Mesendoderm (in vitro differentiated cells): ENCODE data around the gene CLEC4D.
A peak's percentile ranks its signal among the peaks of the same experiment; 100 is the strongest.
"Not testable (repeated sequence)": the region's sequence is repeated elsewhere in the genome, so short reads cannot be mapped to it uniquely, and the experiment has no call there.

ENCODE experiments used
- DNase-seq: peaks from one replicate; pipeline ENCODE4 v3.0.0; 2013
- H2AK5ac ChIP-seq: 2 replicates; pipeline ENCODE4 v1.6.1; 2013; ENCODE audit warnings: low read length, inconsistent platforms
- H2BK120ac ChIP-seq: 2 replicates; pipeline ENCODE4 v1.6.1; 2013; ENCODE audit warnings: low read depth, mild to moderate bottlenecking, low read length, moderate library complexity, mixed read lengths
- H2BK15ac ChIP-seq: replicated peaks from 2 replicates; pipeline ENCODE4 v1.6.1; 2013; ENCODE audit warnings: low read depth, mild to moderate bottlenecking, moderate library complexity
- H2BK5ac ChIP-seq: 2 replicates; pipeline ENCODE4 v1.6.1; 2013; ENCODE audit warnings: low read length, inconsistent platforms
- H3K18ac ChIP-seq: 2 replicates; pipeline ENCODE4 v1.6.1; 2013; ENCODE audit warnings: mild to moderate bottlenecking, low read length, mixed read lengths
- H3K23ac ChIP-seq: one replicate; pipeline ENCODE4 v1.6.1; 2013; ENCODE audit warnings: low read length
- H3K27ac ChIP-seq: 2 replicates; pipeline ENCODE4 v1.5.1; 2013; ENCODE audit warnings: low read depth, mild to moderate bottlenecking, inconsistent platforms, low read length, moderate library complexity
- H3K27me3 ChIP-seq: 2 replicates; pipeline ENCODE4 v1.6.1; 2013; ENCODE audit warnings: low read length, control low read depth, mild to moderate bottlenecking, inconsistent platforms; ENCODE audit not compliant: insufficient read depth, poor library complexity
- H3K36me3 ChIP-seq: 2 replicates; pipeline ENCODE4 v1.6.1; 2013; ENCODE audit warnings: low read length, inconsistent platforms; ENCODE audit not compliant: control insufficient read depth, insufficient read depth
- H3K4ac ChIP-seq: one replicate; pipeline ENCODE4 v1.6.1; 2013; ENCODE audit warnings: low read depth, mild to moderate bottlenecking, low read length, moderate library complexity
- H3K4me1 ChIP-seq: 2 replicates; pipeline ENCODE4 v1.6.1; 2013; ENCODE audit warnings: low read depth, low read length, inconsistent platforms; ENCODE audit not compliant: control insufficient read depth
- H3K4me2 ChIP-seq: 2 replicates; pipeline ENCODE4 v1.6.1; 2013; ENCODE audit warnings: low read length
- H3K4me3 ChIP-seq: 2 replicates; pipeline ENCODE4 v1.5.1; 2013; ENCODE audit warnings: mild to moderate bottlenecking, low read length
- H3K56ac ChIP-seq: one replicate; pipeline ENCODE4 v1.6.1; 2013; ENCODE audit warnings: low read length
- H3K79me1 ChIP-seq: 2 replicates; pipeline ENCODE4 v1.6.1; 2013; ENCODE audit warnings: low read length, inconsistent platforms
- H3K79me2 ChIP-seq: 2 replicates; pipeline ENCODE4 v1.6.1; 2013; ENCODE audit warnings: mild to moderate bottlenecking, low read length; ENCODE audit not compliant: control insufficient read depth, insufficient read depth
- H3K9ac ChIP-seq: 2 replicates; pipeline ENCODE4 v1.6.1; 2013; ENCODE audit warnings: low read length, inconsistent platforms
- H4K5ac ChIP-seq: one replicate; pipeline ENCODE4 v1.6.1; 2013; ENCODE audit warnings: low read length
- H4K8ac ChIP-seq: one replicate; pipeline ENCODE4 v1.6.1; 2013; ENCODE audit warnings: low read depth, mild to moderate bottlenecking, control low read depth, low read length, moderate library complexity
- WGBS: extraction: QIAGEN DNeasy Blood & Tissue Kit; methylation state at CpG from one replicate; pipeline ENCODE4 v1.1.7; 2013; ENCODE audit warnings: low lambda C conversion rate, missing lambda C conversion rate; ENCODE audit not compliant: insufficient coverage; ENCODE audit errors: extremely low coverage; 5-methylcytosine and 5-hydroxymethylcytosine counted together

The CLEC4D gene

GRCh38 chr12:8537820-8538219 lies 24.5 kb downstream of the CLEC4D start:
- not testable (repeated sequence) for H3K79me2 ChIP-seq
- peak; percentile 26 for DNase-seq

GRCh38 chr12:8540831-8541230 lies 27.5 kb downstream of the CLEC4D start, which contains the start of gene CLEC4E:
Gene CLEC4E, minus strand, starts transcription at chr12:8540905. Its CDS starts 108 bp downstream, at chr12:8540797.
- H2BK120ac ChIP-seq, H3K23ac ChIP-seq, H3K27ac ChIP-seq, H3K4me1 ChIP-seq, H4K5ac ChIP-seq, H2BK5ac ChIP-seq, H3K79me2 ChIP-seq, H4K8ac ChIP-seq, H3K36me3 ChIP-seq, H3K18ac ChIP-seq, H3K56ac ChIP-seq, H2AK5ac ChIP-seq, H3K4me3 ChIP-seq, H3K4ac ChIP-seq, H3K27me3 ChIP-seq, H3K4me2 ChIP-seq, DNase-seq, H2BK15ac ChIP-seq, H3K9ac ChIP-seq, H3K79me1 ChIP-seq: not testable (repeated sequence)
- WGBS, result no CpG with 5 or more reads among the region's 4 CpGs

More at GRCh38 chr12:8537820-8538219, 24.5 kb downstream of the CLEC4D start:
- not testable (repeated sequence) for H3K56ac ChIP-seq, H2BK15ac ChIP-seq, H3K18ac ChIP-seq, H3K79me1 ChIP-seq, H2AK5ac ChIP-seq, H3K27ac ChIP-seq, H3K4me1 ChIP-seq, H2BK5ac ChIP-seq, H3K36me3 ChIP-seq, H2BK120ac ChIP-seq, H3K4me2 ChIP-seq, H3K23ac ChIP-seq, H3K9ac ChIP-seq, H4K5ac ChIP-seq, H4K8ac ChIP-seq, H3K27me3 ChIP-seq, H3K4ac ChIP-seq, H3K4me3 ChIP-seq
- WGBS, result no CpG with 5 or more reads among the region's 16 CpGs

- Histone ChIP-seq H3K18ac (no peak overlapping the region), H4K5ac (no peak overlapping the region), H3K9ac (no peak overlapping the region), H2BK15ac (no peak overlapping the region), H2BK120ac (no peak overlapping the region), H4K8ac (no peak overlapping the region), H3K56ac (no peak overlapping the region), H3K27me3 (no peaks in the 10 kb centered on the region), H3K36me3 (no peaks in the 10 kb centered on the region), H3K4me1 (no peaks in the 10 kb centered on the region), H2BK5ac (no peak overlapping the region), H3K4me2 (no peak overlapping the region), H3K79me1 (no peaks in the 10 kb centered on the region), H3K4me3 (no peak overlapping the region), H3K4ac (no peak overlapping the region), H2AK5ac (no peak overlapping the region), H3K79me2 (no peaks in the 10 kb centered on the region), H3K27ac (no peak overlapping the region), H3K23ac (no peak overlapping the region)
- DNase-seq, result no peak
- no CpG with 5 or more reads among the region's 10 CpGs for WGBS
These were observed 28.3 kb downstream of the CLEC4D start for GRCh38 chr12:8541562-8541961.

- no peak overlapping the region for H3K23ac ChIP-seq
- DNase-seq, result peak; percentile 82
- H3K4me3 ChIP-seq, result no peak overlapping the region
- no peaks in the 10 kb centered on the region for H3K27me3 ChIP-seq
- no peak overlapping the region for H3K4me2 ChIP-seq
- no peak overlapping the region for H3K9ac ChIP-seq
- H3K36me3 ChIP-seq, result no peaks in the 10 kb centered on the region
- H3K79me2 ChIP-seq, result no peaks in the 10 kb centered on the region
- H2BK120ac ChIP-seq, result no peak overlapping the region
- no peak overlapping the region for H4K8ac ChIP-seq
- no peak overlapping the region for H3K4ac ChIP-seq
- WGBS, result no CpG with 5 or more reads among the region's 3 CpGs
- H2AK5ac ChIP-seq, result no peak overlapping the region
- no peak overlapping the region for H2BK5ac ChIP-seq
- no peaks in the 10 kb centered on the region for H3K4me1 ChIP-seq
- H3K27ac ChIP-seq, result no peak overlapping the region
- H3K79me1 ChIP-seq, result no peaks in the 10 kb centered on the region
- no peak overlapping the region for H2BK15ac ChIP-seq
- H4K5ac ChIP-seq, result no peak overlapping the region
- H3K18ac ChIP-seq, result no peak overlapping the region
- H3K56ac ChIP-seq, result no peak overlapping the region
These were observed 31.0 kb downstream of the CLEC4D start for GRCh38 chr12:8544295-8544694.

GRCh38 chr12:8546591-8546990 lies 33.3 kb downstream of the CLEC4D start:
- no peak overlapping the region for H3K9ac ChIP-seq
- no peaks in the 10 kb centered on the region for H3K36me3 ChIP-seq
- no peak overlapping the region for H3K56ac ChIP-seq
- no peak overlapping the region for H3K4me2 ChIP-seq
- no peak overlapping the region for H3K23ac ChIP-seq
- peak overlapping the region; percentile 67 for H2BK120ac ChIP-seq
- no peaks in the 10 kb centered on the region for H3K79me2 ChIP-seq
- no peak overlapping the region for H3K27ac ChIP-seq
- no peak overlapping the region for H2AK5ac ChIP-seq
- H4K5ac ChIP-seq, result no peak overlapping the region
- DNase-seq, result no peak
- no peaks in the 10 kb centered on the region for H3K79me1 ChIP-seq
- H3K4ac ChIP-seq, result no peak overlapping the region
- H2BK5ac ChIP-seq, result no peak overlapping the region
- H4K8ac ChIP-seq, result no peak overlapping the region
- no peak overlapping the region for H3K18ac ChIP-seq
- H3K4me1 ChIP-seq, result no peaks in the 10 kb centered on the region
- no peak overlapping the region for H2BK15ac ChIP-seq
- WGBS, result no CpG with 5 or more reads among the region's 3 CpGs
- no peak overlapping the region for H3K4me3 ChIP-seq
- H3K27me3 ChIP-seq, result no peaks in the 10 kb centered on the region

- no peak for DNase-seq
- Histone ChIP-seq H3K36me3 (no peaks in the 10 kb centered on the region), H3K4me2 (no peak overlapping the region), H4K5ac (no peak overlapping the region), H2AK5ac (no peak overlapping the region), H3K79me1 (no peaks in the 10 kb centered on the region), H3K18ac (no peak overlapping the region), H3K79me2 (no peaks in the 10 kb centered on the region), H3K56ac (no peak overlapping the region), H4K8ac (no peak overlapping the region), H3K27me3 (no peaks in the 10 kb centered on the region), H3K4ac (no peak overlapping the region), H3K27ac (no peak overlapping the region), H3K4me1 (no peaks in the 10 kb centered on the region), H3K4me3 (no peak overlapping the region), H2BK15ac (no peak overlapping the region), H3K23ac (no peak overlapping the region), H3K9ac (no peak overlapping the region), H2BK120ac (no peak overlapping the region), H2BK5ac (no peak overlapping the region)
- no CpG with 5 or more reads among the region's 2 CpGs for WGBS
These were observed 34.3 kb downstream of the CLEC4D start for GRCh38 chr12:8547645-8548044.
